Kidney glomerular epithelial cell (primary cell): ENCODE data around the gene MIDN.
A peak's percentile ranks its signal among the peaks of the same experiment; 100 is the strongest.

Experiments used
- DNase-seq: peaks from one replicate; lab custom pipeline; 2025; lab: John Stamatoyannopoulos, UW

Gene MIDN

DNA sequence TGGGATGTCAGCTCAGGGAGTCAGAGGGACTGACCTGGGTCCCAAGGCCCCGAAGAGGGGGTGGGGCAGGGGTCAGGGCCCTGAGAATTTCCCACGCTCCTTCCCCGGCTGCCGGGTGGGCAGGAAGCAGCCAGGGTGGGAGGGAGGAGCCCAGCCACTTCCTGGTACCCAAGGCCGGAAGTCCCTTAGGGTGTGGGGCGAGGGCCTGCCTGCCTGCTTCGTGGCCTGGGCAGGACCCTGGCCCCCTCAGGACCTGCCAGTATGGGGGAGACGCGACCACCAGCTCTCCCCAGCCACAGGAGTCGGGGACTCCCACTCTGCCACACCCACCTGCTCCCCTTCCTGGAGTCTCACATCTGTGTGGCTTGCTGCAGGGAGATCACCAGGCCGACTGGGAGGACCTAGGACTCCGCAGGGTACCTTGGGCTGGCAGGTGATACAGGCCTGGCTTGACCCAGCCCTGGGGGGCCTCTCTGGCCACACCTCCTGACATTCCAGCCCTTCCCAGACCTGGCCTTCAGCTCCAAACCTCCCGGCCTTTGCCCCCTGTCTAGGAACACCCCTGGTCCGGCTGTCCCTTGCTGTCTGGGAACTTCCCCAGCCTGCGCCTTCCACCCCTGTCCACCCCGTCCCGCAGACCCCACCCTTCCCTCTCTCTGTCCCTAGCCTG is 11.0 kb downstream of the MIDN start:
- no peak for DNase-seq

GRCh38 chr19:1259876-1260748 is 11.7 kb downstream of the MIDN start:
- DNase-seq, result no peak

GRCh38 chr19:1260749-1261537 is 12.6 kb downstream of the MIDN start:
- DNase-seq, result peak; percentile 90

DNA sequence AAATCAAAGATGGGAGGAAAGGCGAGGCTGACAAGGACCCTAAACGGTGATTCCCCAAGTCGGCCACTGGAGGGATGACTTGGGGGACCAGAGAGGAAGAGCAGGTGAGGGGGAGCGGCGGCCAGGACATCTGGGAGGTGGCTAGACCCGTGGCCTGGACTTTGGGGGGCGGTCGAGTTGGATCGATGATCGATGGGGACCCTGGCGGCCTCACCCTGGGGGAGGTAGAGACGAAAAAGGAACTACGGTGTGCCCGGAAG is 13.1 kb downstream of the MIDN start:
- peak; percentile 48 for DNase-seq

DNA sequence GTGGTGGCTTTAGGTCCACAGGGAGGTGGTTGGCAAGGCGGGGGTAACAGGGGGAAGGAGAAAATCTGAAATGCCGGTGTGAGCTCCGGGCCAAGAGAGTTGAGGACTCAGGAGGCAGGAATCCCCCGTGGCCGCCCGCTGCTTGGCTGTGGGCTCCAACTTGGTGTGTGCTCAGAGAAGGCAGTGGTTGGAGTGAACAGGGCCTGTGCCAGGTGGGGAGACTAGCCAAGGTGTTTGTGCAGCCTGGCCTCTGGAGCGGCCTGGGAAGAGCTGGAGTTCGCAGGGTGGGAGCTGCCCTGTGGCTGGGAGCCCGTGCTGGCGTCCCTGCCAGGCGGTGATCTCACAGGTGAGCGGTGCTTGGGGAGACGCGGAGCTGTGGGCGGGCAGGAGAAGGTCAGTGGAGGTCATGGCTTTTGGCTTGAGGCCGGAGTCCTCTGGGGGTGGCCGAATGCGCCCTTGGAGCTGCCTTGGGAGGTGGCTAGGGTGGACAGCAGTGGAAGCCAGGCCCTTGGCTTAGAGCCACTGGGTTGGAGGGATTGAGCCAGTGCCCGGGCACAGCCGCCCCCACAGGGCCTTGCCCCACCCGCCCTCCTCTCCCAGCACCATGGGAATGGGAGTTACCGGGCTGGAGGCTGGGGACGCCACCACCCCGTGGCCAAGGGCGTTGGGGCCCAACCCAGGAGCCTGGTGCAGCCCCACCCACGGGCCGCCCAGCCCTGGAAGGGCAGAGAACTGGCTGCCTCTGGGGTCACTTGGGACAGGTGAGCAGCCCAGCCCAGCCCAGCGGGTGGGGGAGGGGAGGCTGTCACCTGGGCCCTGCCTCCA is 13.6 kb downstream of the MIDN start:
- peak; percentile 67 for DNase-seq

DNA sequence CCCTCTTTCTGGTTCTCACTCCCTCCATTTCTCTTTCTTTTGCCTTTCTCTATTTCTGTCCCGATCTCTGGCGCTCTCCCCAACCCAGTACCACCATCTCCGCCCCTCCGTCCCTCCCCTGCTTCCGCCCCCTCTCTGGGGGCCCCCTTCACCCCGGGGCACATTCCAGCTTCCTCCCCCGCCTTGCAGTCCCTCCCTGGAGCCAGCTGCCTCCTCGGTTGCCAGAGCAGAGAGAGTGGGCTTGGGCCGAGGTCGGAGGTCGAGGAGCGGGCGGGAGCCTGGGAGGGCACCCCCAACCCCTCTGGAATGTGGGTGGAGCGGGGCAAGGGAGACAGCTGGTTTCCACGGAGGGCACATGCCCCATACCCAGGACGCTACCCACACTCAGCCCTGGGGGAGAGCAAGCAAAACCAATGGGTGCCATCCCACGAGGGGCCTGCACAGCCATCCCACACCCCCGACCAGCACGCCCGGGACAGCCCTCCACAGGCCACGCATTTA is 14.3 kb downstream of the MIDN start:
- peak; percentile 53 for DNase-seq

DNA sequence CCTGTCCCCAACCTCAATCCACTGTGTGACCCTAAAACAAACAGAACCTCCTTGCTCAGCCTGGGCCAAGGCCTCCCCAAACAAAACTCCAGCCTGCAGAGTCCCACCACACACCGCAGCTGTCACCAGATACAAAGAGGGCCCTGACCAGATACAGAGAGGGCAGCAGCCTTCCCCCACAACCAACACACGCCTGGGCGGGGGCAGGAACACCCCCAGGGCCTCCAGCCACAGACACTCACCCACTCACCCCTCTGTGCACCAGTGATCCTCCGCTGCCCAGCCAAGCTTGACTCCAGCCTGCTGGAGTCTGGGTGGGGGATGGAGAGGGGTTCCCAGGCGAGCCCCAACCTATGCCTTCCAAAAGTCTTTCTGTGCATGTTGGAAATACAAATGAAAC is 14.8 kb downstream of the MIDN start:
- DNase-seq, result peak; percentile 34

GRCh38 chr19:1264801-1265614 is 16.6 kb downstream of the MIDN start:
- peak; percentile 37 for DNase-seq

GRCh38 chr19:1265615-1266128 is 17.3 kb downstream of the MIDN start:
- DNase-seq, result no peak

DNA sequence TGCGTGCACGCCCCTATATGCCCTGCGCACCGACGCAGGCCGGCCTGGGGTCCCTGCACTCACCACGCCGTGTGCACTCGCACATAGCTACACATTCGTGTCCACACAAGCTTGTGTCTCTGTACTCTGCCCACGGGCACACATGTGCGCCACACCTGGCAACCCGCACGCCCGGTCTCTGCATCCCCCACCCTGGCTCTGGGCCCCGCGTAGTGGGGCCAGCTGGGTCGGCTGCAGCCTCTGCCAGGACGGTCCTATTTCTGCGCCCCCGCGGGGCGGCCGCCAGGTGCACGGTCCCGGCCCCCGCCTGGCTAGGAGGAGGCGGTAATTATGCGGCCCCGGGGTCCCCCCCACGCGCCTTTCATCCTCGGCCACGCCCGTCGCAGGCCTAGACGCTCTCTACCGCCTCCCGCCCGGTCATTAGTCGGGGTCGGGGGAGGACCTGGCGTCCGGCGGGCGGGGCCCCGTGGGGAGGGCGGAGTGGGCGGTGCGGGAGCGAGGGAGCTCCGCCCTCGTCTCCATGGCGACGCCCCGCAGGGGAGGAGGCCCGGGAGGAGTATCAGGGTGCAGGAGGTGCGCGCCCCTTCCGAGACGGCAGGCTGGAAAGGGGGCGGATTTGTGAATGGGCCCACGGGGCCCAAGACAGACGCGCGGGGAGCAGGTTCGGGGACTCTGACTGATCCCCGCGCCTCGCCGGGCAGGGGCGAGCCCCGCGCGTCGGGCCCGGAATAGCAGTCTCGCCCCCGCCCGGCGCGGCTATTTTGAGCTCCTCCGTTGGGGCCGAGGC is 17.9 kb downstream of the MIDN start:
- peak; percentile 72 for DNase-seq

DNA sequence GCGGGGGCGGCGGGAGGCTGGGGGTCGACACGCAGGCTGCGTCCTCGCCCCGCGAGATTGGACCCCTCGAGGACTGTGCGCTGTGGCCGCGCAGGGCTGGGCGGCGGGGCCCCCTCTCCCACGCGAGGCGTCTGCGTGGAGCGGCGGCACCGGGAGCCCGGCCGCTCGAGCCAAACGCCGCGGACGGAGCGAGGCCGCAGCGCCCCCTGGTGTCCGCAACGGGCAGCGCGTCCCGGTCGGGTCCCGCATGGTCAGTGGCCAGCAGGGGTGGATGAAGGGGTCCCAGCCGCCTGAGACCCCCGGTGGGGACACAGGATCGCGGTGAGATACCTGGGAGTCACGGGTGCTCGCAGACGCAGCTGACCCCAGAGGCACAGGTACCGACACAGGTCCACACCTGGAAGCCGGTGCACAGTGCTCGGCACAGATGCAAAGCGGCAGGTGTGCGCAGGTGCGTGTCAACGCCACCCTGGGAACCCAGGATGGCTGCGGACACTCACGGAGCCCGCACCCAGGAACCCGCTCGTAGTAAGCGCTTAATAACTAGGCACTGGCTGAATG is 18.6 kb downstream of the MIDN start:
- no peak for DNase-seq

DNA sequence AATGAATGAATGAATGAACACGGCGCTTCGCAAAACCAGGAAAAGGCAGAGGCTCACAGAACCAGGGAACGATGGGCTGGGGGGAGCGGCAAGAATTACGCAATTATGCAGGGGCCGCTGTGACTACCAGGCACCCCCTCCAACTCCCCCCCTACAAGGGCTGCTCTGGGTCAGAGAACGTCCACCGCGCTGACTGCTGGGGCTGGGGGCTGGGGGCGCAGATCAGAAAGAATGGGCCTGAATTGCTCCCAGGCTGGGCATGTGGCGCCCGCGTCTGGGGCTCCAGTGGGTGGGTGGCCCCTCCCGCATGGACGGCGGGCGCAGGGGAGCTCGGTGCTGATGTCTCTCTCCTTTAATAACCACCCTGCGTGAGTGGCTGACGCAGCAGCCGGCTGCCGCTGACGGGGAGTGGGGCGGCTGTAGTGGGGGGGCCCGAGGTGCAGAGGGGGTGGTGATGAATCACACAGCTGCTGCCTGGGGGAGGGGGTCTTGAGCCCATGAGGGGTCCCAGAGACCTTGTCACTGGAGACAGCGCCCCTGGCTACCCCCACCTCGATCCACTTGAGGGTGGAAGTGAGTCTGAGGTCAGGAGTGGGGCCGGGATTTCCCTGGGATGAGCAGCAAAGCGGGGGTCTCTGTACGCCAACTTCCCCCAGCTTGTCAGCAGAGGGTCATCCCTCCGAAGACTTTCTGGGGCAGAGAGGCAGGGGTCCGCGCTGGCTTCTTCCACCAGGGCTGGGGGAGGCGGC is 19.3 kb downstream of the MIDN start:
- no peak for DNase-seq

DNA sequence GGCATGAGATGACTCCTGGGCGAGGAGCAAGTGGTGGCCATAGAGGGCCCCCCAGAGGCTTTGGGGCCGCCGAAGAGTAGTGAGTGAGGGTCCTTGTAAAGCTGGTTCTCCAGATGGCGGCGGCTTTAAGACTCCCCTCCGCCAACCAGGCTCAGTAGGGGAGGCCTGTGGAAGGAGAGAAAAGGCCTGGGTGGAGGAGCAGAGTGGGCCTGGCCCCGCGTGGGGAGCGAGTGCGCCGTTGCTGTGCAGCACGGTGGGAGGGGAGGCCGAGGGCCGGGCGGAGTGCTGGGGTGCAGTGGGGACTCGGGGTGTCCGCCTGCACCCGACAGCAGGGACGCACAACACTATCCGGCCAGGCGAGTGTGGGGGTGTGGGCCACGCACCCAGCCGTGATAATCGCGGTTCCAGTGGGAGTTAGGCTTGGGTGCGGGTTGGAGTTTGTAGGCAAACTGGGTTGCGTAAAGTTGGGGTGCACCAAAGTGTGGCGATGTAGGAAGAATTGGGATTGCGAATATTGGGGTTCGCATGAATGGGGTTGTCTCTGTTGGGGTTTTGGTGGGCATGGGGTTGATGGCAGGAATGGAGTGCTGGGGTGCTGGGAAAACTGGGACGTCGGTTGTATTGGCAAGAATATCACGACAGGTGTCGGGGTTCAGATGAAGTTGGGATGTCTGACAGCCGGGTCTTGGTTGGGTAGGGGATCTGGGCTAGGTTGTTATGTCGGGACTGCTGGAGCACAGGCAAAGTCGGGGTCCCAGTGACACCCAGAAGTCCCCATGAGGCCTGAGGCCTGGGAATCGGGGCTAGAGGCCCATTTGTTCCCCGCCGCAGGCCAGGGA is 20.1 kb downstream of the MIDN start:
- DNase-seq, result no peak

- peak; percentile 92 for DNase-seq
Measured at GRCh38 chr19:1269065-1269477, 20.7 kb downstream of the MIDN start, which contains the start of gene CIRBP. CIRBP (plus strand) TSS chr19:1269332; CDS start chr19:1270934, 1,602 bp downstream.

DNA sequence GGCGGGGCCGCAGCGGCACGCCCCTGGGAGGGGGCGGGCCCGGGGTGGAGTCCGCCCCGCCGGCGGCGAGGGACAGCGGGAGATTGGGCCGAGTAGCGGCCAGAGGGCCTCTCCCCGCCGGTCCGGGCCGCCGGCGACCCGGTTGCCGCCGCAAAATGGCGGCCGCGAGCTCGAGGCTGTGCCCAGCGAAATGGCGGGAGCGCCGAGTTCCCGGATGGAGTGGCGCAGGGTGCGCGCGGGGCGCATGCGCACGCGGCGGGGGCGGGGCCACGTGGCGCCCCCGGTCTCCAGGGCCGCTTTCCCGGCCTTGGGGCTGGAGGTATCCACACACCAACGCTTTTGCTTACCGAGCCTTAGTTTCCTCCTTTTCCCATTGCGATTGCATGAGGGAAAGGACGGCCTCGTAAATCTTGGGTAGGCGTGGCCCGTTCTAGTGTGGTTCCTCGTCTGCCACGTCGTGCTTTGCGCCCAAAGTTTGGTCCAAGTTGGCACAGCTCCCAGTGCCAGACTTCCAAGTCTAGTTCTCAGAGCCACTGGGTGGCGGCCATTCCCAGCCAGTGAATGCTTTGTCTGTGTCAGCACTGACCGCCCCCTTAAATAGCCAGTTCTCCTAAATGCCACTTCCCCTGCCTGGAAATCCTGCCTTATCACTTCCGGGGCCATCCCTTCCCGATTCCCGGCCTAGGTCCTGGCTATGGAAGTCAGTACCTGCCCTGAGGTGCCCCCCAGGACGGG is 21.3 kb downstream of the MIDN start:
- peak; percentile 74 for DNase-seq

GRCh38 chr19:1270213-1270853 is 21.9 kb downstream of the MIDN start:
- no peak for DNase-seq
